ENCODE data around the gene EIF2S2.

EIF2S2 gene

GRCh38 chr20:34100576-34100975 lies 11.5 kb downstream of the EIF2S2 start:
- no peak for ATAC-seq
- TF ChIP-seq RARB (CRISPR knock-in tag; IDR thresholded peaks at IDR 0.05) (no peak), BACH2 (CRISPR knock-in tag; IDR thresholded peaks at IDR 0.05; ENCODE audit: borderline replicate concordance) (no peak), ISL1 (CRISPR knock-in tag; IDR thresholded peaks at IDR 0.05) (no peak), TCF4 (CRISPR knock-in tag; IDR thresholded peaks at IDR 0.05; ENCODE audit: borderline replicate concordance) (no peak), OSR1 (CRISPR knock-in tag; IDR thresholded peaks at IDR 0.05) (no peak), CSRNP3 (CRISPR knock-in tag; IDR thresholded peaks at IDR 0.05) (no peak), ZNF8 (CRISPR knock-in tag; IDR thresholded peaks at IDR 0.05) (no peak), ESRRG (CRISPR knock-in tag; IDR thresholded peaks at IDR 0.05) (no peak), ZFP30 (CRISPR knock-in tag; IDR thresholded peaks at IDR 0.05) (no peak), TOX (CRISPR knock-in tag; IDR thresholded peaks at IDR 0.05; ENCODE audit: borderline replicate concordance) (no peak), ARNTL (CRISPR knock-in tag; IDR thresholded peaks at IDR 0.05; ENCODE audit: borderline replicate concordance, low read depth) (no peak), GLIS3 (CRISPR knock-in tag; IDR thresholded peaks at IDR 0.05) (no peak)

- no peak for TF ChIP-seq ESRRG (CRISPR knock-in tag; IDR thresholded peaks at IDR 0.05)
- no peak for TF ChIP-seq CSRNP3 (CRISPR knock-in tag; IDR thresholded peaks at IDR 0.05)
- TF ChIP-seq, protein P1, sequence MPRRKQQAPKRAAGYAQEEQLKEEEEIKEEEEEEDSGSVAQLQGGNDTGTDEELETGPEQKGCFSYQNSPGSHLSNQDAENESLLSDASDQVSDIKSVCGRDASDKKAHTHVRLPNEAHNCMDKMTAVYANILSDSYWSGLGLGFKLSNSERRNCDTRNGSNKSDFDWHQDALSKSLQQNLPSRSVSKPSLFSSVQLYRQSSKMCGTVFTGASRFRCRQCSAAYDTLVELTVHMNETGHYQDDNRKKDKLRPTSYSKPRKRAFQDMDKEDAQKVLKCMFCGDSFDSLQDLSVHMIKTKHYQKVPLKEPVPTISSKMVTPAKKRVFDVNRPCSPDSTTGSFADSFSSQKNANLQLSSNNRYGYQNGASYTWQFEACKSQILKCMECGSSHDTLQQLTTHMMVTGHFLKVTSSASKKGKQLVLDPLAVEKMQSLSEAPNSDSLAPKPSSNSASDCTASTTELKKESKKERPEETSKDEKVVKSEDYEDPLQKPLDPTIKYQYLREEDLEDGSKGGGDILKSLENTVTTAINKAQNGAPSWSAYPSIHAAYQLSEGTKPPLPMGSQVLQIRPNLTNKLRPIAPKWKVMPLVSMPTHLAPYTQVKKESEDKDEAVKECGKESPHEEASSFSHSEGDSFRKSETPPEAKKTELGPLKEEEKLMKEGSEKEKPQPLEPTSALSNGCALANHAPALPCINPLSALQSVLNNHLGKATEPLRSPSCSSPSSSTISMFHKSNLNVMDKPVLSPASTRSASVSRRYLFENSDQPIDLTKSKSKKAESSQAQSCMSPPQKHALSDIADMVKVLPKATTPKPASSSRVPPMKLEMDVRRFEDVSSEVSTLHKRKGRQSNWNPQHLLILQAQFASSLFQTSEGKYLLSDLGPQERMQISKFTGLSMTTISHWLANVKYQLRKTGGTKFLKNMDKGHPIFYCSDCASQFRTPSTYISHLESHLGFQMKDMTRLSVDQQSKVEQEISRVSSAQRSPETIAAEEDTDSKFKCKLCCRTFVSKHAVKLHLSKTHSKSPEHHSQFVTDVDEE (CRISPR knock-in tag; IDR thresholded peaks at IDR 0.05), result no peak
- no peak for TF ChIP-seq SNAI2 (CRISPR knock-in tag; IDR thresholded peaks at IDR 0.05)
- no peak for TF ChIP-seq ARNTL (CRISPR knock-in tag; IDR thresholded peaks at IDR 0.05; ENCODE audit: borderline replicate concordance, low read depth)
- no peak for TF ChIP-seq BACH2 (CRISPR knock-in tag; IDR thresholded peaks at IDR 0.05; ENCODE audit: borderline replicate concordance)
- TF ChIP-seq ZFP3 (CRISPR knock-in tag; IDR thresholded peaks at IDR 0.05), result no peak
- TF ChIP-seq RARB (CRISPR knock-in tag; IDR thresholded peaks at IDR 0.05), result no peak
- TF ChIP-seq ZNF565 (CRISPR knock-in tag; conservative IDR thresholded peaks at IDR 0.05; ENCODE audit: low read depth), result no peak
- no peak for ATAC-seq
These were observed 12.4 kb downstream of the EIF2S2 start for GRCh38 chr20:34099675-34100074.

DNA sequence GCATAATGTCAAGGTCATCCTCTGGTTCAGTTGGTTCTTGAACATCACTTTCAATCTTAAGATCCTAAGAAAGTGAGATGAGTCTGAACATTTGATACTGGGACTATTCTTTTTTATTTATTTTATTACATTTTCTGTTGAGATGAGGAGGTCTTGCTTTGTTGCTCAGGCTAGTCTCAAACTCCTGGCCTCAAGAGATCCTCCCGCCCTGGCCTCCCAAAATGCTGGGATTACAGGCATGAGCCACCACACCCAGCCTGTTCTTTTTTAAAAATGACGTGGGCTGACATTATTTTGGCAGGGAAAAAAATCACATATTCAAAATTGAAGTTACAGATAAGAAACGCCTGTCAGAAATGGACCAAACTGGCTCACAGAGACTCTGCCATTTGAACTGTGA lies 13.5 kb downstream of the EIF2S2 start:
- no peak for ATAC-seq
- TF ChIP-seq ARNTL (CRISPR knock-in tag; IDR thresholded peaks at IDR 0.05; ENCODE audit: borderline replicate concordance, low read depth) (no peak), PATZ1 (CRISPR knock-in tag; IDR thresholded peaks at IDR 0.05; ENCODE audit: borderline replicate concordance) (no peak), OSR1 (CRISPR knock-in tag; IDR thresholded peaks at IDR 0.05) (no peak), TOX (CRISPR knock-in tag; IDR thresholded peaks at IDR 0.05; ENCODE audit: borderline replicate concordance) (no peak), CSDC2 (CRISPR knock-in tag; IDR thresholded peaks at IDR 0.05) (no peak), ZNF8 (CRISPR knock-in tag; IDR thresholded peaks at IDR 0.05) (no peak), BACH2 (CRISPR knock-in tag; IDR thresholded peaks at IDR 0.05; ENCODE audit: borderline replicate concordance) (no peak), ZFP3 (CRISPR knock-in tag; IDR thresholded peaks at IDR 0.05) (no peak), ZFP30 (CRISPR knock-in tag; IDR thresholded peaks at IDR 0.05) (no peak), GLIS3 (CRISPR knock-in tag; IDR thresholded peaks at IDR 0.05) (no peak), CREB5 (CRISPR knock-in tag; IDR thresholded peaks at IDR 0.05; ENCODE audit: low read depth) (no peak), CSRNP3 (CRISPR knock-in tag; IDR thresholded peaks at IDR 0.05) (no peak), ZC3H10 (CRISPR knock-in tag; IDR thresholded peaks at IDR 0.05) (no peak), PPARA (CRISPR knock-in tag; IDR thresholded peaks at IDR 0.05; ENCODE audit: borderline replicate concordance) (no peak)
- TF ChIP-seq, protein P1 (CRISPR knock-in tag; IDR thresholded peaks at IDR 0.05), result no peak

All from SK-N-SH treated with all-trans-retinoic acid at 6 μM for 48 hours (cell line).